KMS-11 (cell line): ENCODE results near the gene MPZL1.

ENCODE experiments used
- H2AFZ ChIP-seq: fragments of 200-600 bp; sonication (generic); 2 replicates; pipeline ENCODE4 v1.6.1; 2016; ENCODE audit warnings: antibody characterized with exemption, mixed run types, low read depth
- H3K27ac ChIP-seq: fragments of 200-600 bp; sonication (generic); 2 replicates; pipeline ENCODE4 v1.6.1; 2016; ENCODE audit warnings: mild to moderate bottlenecking, mixed run types
- H3K27me3 ChIP-seq: fragments of 200-600 bp; sonication (generic); 2 replicates; pipeline ENCODE4 v1.6.1; 2017; ENCODE audit warnings: mild to moderate bottlenecking, low read depth, mixed run types, moderate library complexity; ENCODE audit not compliant: insufficient read depth
- H3K36me3 ChIP-seq: fragments of 200-600 bp; sonication (generic); 2 replicates; pipeline ENCODE4 v1.6.1; 2017; ENCODE audit warnings: mild to moderate bottlenecking, mixed run types; ENCODE audit not compliant: insufficient read depth
- H3K4me1 ChIP-seq: fragments of 200-600 bp; sonication (generic); 2 replicates; pipeline ENCODE4 v1.6.1; 2016; ENCODE audit warnings: mild to moderate bottlenecking, low read depth, mixed run types; ENCODE audit not compliant: poor library complexity, severe bottlenecking
- H3K4me2 ChIP-seq: fragments of 200-600 bp; sonication (generic); 2 replicates; pipeline ENCODE4 v1.7.0; 2016; ENCODE audit warnings: mild to moderate bottlenecking, mixed run types
- H3K4me3 ChIP-seq: fragments of 200-600 bp; sonication (generic); IDR thresholded peaks from 2 replicates; pipeline ENCODE4 v1.6.1; 2017; ENCODE audit warnings: low read depth, low read length, mixed read lengths; ENCODE audit not compliant: insufficient read depth
- H3K79me2 ChIP-seq: fragments of 200-600 bp; sonication (generic); 2 replicates; pipeline ENCODE4 v1.6.1; 2016; ENCODE audit warnings: low read depth, mixed run types; ENCODE audit not compliant: insufficient read depth
- H3K9ac ChIP-seq: fragments of 200-600 bp; sonication (generic); 2 replicates; pipeline ENCODE4 v1.6.1; 2016; ENCODE audit warnings: mild to moderate bottlenecking, mixed run types
- H4K20me1 ChIP-seq: fragments of 200-600 bp; sonication (generic); 2 replicates; pipeline ENCODE4 v1.6.1; 2016; ENCODE audit warnings: mild to moderate bottlenecking, mixed run types; ENCODE audit not compliant: insufficient read depth
- TF ChIP-seq, protein P1 (sequence below): fragments of 200-600 bp; sonication (generic); conservative IDR thresholded peaks from 2 replicates; pipeline ENCODE4 v1.6.1; 2017; ENCODE audit warnings: low read depth, mild to moderate bottlenecking, antibody characterized with exemption, low read length, moderate library complexity, mixed read lengths

MPZL1 gene

DNA sequence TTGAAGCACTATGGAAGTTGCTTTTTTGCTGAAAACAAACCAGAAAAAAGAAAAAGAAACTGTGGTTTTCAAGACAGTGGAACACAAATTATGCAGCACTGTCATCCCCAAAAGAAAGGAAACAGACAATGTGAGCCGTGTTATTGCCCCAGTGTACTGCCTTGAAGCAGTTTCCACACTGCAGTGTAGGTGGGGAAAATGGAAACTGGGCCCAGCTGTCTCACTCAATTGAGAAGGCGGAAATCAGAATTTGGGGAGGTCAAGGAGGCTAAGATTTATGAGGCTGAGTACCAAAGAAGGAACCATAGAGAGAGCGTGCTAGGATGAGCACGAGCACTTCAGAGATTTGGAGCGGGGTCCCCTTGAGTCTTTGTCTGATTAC lies 55.5 kb downstream of the MPZL1 start:
- no peak overlapping the region for H2AFZ ChIP-seq
- TF ChIP-seq, protein P1, sequence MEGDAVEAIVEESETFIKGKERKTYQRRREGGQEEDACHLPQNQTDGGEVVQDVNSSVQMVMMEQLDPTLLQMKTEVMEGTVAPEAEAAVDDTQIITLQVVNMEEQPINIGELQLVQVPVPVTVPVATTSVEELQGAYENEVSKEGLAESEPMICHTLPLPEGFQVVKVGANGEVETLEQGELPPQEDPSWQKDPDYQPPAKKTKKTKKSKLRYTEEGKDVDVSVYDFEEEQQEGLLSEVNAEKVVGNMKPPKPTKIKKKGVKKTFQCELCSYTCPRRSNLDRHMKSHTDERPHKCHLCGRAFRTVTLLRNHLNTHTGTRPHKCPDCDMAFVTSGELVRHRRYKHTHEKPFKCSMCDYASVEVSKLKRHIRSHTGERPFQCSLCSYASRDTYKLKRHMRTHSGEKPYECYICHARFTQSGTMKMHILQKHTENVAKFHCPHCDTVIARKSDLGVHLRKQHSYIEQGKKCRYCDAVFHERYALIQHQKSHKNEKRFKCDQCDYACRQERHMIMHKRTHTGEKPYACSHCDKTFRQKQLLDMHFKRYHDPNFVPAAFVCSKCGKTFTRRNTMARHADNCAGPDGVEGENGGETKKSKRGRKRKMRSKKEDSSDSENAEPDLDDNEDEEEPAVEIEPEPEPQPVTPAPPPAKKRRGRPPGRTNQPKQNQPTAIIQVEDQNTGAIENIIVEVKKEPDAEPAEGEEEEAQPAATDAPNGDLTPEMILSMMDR: no peak
- H3K36me3 ChIP-seq: no peaks in the 10 kb centered on the region
- no peaks in the 10 kb centered on the region for H3K79me2 ChIP-seq
- no peaks in the 10 kb centered on the region for H3K27me3 ChIP-seq
- no peak overlapping the region for H3K4me3 ChIP-seq
- no peak overlapping the region for H3K27ac ChIP-seq
- no peaks in the 10 kb centered on the region for H4K20me1 ChIP-seq
- H3K4me1 ChIP-seq: no peaks in the 10 kb centered on the region
- no peak overlapping the region for H3K4me2 ChIP-seq
- no peak overlapping the region for H3K9ac ChIP-seq

DNA sequence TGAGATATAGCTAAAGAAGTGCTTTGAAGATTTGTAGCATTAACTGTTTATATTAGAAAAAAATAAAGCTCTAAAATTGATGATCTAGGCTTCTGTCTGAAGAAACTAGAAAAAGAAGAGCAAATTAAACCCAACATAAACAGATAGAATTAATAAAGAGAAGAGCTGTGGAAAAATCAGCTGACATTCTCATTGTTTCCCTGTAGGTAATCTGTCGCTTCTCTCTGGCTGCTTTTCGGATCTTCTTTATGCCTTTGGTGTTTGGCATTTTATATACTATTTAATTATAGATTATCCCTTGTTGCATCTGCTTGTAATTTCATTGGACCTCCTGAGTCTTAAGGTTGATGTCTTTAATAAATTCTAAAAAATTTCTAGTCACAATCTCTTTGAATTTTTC lies 59.8 kb downstream of the MPZL1 start:
- Histone ChIP-seq H3K36me3 (no peaks in the 10 kb centered on the region), H3K9ac (no peak overlapping the region), H4K20me1 (no peaks in the 10 kb centered on the region), H2AFZ (no peak overlapping the region), H3K4me3 (no peak overlapping the region), H3K27me3 (no peaks in the 10 kb centered on the region), H3K79me2 (no peaks in the 10 kb centered on the region), H3K27ac (no peak overlapping the region), H3K4me2 (no peak overlapping the region), H3K4me1 (no peaks in the 10 kb centered on the region)
- TF ChIP-seq, protein P1: no peak

DNA sequence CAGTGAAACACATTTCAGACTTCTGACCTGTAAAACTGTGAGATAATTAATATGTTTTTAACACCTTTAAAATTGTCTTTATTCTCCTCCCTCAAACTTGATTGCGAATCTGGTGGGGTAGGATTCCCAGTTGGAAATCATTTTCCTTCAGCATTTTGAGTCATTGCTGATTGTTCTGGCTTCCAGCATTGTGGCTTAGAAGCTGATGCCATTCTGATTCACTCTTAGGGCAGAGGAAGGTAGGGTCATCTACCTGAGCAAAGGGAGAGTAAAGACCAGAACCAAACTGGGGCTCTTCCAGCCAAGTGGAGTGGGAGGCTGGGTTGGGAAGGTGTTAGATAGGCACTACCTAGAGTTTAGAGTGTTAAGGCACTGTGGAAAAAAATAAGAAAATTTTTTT lies 61.2 kb downstream of the MPZL1 start:
- no peak overlapping the region for H3K4me3 ChIP-seq
- H4K20me1 ChIP-seq: no peaks in the 10 kb centered on the region
- H3K4me2 ChIP-seq: no peak overlapping the region
- TF ChIP-seq, protein P1: no peak
- no peak overlapping the region for H3K27ac ChIP-seq
- H3K36me3 ChIP-seq: no peaks in the 10 kb centered on the region; the same call in 1 of the 2 replicates
- H3K4me1 ChIP-seq: no peaks in the 10 kb centered on the region
- H3K79me2 ChIP-seq: no peaks in the 10 kb centered on the region
- no peak overlapping the region for H2AFZ ChIP-seq
- no peak overlapping the region for H3K9ac ChIP-seq
- no peaks in the 10 kb centered on the region for H3K27me3 ChIP-seq

DNA sequence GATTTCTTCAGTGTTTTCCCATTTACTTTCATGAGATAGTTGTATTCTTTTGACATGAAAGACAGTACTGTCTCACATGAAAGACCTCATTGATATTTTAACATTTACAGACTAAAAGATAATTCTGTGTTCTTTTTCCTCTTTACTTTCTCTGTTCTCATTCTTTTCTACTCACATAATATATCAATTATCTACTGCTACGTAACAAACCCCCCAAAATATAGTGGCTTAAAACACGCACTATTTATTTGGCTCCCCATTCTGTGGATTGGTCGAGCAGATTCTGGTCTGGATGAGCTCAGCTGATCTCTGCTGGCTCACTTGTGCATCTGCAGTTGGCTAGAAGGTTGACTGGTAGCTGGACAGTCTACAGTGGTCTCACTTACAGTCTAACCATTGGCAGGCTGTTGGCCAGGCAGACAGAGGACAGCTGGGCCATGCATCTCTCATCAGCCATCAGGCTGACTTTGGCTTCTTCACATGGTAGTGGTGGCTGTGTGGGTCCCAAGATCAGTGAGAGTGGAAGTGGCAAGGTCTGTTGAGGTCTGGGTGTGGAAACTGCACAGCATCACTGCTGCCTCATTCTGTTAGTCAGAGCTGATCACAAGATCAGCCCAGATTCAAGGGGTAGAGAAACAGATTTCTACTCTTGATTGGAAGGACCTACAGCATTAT lies 63.2 kb downstream of the MPZL1 start:
- Histone ChIP-seq H3K4me2 (no peak overlapping the region), H4K20me1 (no peaks in the 10 kb centered on the region), H3K27me3 (no peaks in the 10 kb centered on the region), H3K36me3 (no peaks in the 10 kb centered on the region; the same call in 1 of the 2 replicates), H3K4me1 (no peaks in the 10 kb centered on the region), H3K79me2 (no peaks in the 10 kb centered on the region), H3K27ac (no peak overlapping the region), H3K4me3 (no peak overlapping the region), H3K9ac (no peak overlapping the region), H2AFZ (no peak overlapping the region)
- TF ChIP-seq, protein P1: no peak
